Measurements from ENCODE around the gene XAF1.
A peak's percentile ranks its signal among the peaks of the same experiment; 100 is the strongest.

XAF1 gene, protein sequence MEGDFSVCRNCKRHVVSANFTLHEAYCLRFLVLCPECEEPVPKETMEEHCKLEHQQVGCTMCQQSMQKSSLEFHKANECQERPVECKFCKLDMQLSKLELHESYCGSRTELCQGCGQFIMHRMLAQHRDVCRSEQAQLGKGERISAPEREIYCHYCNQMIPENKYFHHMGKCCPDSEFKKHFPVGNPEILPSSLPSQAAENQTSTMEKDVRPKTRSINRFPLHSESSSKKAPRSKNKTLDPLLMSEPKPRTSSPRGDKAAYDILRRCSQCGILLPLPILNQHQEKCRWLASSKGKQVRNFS

DNA sequence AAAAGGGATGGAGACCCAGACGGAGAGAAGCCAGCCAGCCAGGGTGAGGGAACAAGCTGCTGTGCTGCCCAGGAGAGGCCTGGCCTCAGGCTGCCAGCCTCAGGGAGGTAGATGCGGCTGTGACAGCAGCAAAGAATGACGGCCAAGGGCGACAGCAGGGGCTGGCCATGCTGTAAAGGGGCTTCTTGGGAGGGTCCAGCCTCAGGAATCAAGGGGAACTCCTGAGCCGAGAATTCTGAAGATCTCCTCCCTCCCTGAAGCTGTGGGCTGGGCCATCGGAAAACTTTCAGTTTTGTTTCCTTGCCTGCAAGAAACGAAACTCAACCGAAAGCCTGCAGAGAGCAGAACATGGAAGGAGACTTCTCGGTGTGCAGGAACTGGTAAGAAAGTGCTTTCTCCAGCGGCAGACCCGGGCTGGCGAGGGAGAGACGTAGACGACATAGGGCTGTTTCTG, at the start of gene XAF1:
XAF1 (plus strand) TSS at position 316 of the 454 bp plus-strand sequence; CDS start at position 349, 33 bp downstream.
- no peaks in the 10 kb centered on the region for H3K9me3 ChIP-seq (ENCODE audit: control insufficient read depth, insufficient read depth, low read length)
- peaks cover 8% of the 10 kb centered on the region for H3K4me1 ChIP-seq (ENCODE audit: control insufficient read depth, insufficient read depth, low read length)
- H3K36me3 ChIP-seq (ENCODE audit: control insufficient read depth, insufficient read depth, low read length), result no peaks in the 10 kb centered on the region
- no peaks in the 10 kb centered on the region for H3K27me3 ChIP-seq (ENCODE audit: control insufficient read depth, insufficient read depth, low read length)
- no peak within 1 kb of the TSS for H3K9ac ChIP-seq (ENCODE audit: low read depth, low read length)
- H3K4me3 ChIP-seq (ENCODE audit: low read depth, low read length), result no peak within 1 kb of the TSS

DNA sequence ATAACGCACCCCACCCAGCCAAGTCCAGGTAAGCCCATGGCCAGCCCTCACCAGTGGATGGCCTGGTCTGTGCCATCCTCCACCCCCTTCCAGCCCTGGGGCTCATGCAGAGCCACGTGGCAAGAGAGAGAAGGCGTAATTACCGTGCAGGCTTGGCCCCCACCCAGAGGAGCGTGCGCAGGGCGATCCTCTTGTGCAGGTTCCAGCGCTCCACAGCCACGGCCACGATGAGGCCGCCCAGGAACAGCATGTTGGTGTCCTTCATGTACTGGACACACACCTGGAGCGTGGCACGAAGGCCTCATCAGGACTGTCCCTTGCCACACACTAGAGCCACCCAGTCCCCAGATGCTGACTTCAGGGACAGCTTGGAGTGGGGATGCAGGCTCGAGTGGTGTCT, 49.3 kb upstream of the XAF1 start:
- Histone ChIP-seq H3K36me3 (ENCODE audit: control insufficient read depth, insufficient read depth, low read length) (no peaks in the 10 kb centered on the region), H3K9me3 (ENCODE audit: control insufficient read depth, insufficient read depth, low read length) (no peaks in the 10 kb centered on the region), H3K9ac (ENCODE audit: low read depth, low read length) (no peak overlapping the region), H3K27me3 (ENCODE audit: control insufficient read depth, insufficient read depth, low read length) (peaks cover under 1% of the 10 kb centered on the region), H3K4me1 (ENCODE audit: control insufficient read depth, insufficient read depth, low read length) (no peaks in the 10 kb centered on the region), H3K4me3 (ENCODE audit: low read depth, low read length) (no peak overlapping the region)

DNA sequence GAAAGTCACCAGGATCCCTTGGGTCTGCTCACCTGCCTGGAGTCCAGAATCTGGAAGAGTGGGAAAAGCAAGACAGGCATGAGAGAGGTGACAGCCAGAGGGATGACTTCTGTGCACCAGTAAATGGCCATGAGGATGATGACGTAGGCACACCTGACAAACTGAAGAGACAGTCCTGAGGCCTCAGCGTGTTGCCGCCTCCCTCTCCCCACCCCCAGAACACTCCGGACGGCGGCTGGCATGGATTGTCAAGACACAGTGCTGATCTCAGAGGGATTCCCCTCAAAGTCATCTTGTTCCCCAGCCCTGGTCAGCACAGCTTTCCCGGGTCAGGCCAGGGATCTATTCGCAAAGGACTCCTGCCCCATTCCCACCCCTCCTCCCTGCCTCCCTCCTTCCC, 48.9 kb upstream of the XAF1 start:
- no peaks in the 10 kb centered on the region for H3K36me3 ChIP-seq (ENCODE audit: control insufficient read depth, insufficient read depth, low read length)
- H3K4me3 ChIP-seq (ENCODE audit: low read depth, low read length), result no peak overlapping the region
- no peak overlapping the region for H3K9ac ChIP-seq (ENCODE audit: low read depth, low read length)
- H3K27me3 ChIP-seq (ENCODE audit: control insufficient read depth, insufficient read depth, low read length), result peaks cover 5% of the 10 kb centered on the region
- H3K4me1 ChIP-seq (ENCODE audit: control insufficient read depth, insufficient read depth, low read length), result peaks cover 2% of the 10 kb centered on the region
- H3K9me3 ChIP-seq (ENCODE audit: control insufficient read depth, insufficient read depth, low read length), result no peaks in the 10 kb centered on the region

DNA sequence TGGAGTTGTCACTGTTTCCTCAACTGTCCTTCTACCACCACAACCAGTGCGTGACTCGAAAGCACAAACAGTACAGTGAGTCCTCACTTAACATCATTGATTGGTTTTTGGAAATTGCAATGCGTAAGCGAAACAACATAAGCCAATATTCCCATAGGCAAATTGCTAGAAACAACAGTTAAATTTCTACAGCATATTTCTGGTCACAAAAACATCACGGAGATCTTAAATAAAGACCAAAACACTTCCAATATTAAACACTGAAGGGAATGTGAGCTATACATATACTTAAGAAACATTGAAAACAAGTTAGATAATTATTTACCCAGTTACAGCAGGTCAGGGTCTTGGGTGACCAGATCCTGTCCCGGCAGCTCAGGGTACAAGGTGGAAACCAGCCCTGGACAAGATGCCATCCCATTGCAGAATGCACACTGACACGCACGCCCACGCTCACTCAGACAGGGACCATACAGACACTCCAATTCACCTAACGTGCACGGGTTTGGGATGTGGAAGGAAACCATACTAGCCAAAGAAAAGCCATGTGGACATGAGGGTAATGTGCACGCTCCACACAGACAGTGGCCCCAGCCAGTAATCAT, 47.4 kb upstream of the XAF1 start:
- Histone ChIP-seq H3K9me3 (ENCODE audit: control insufficient read depth, insufficient read depth, low read length) (no peaks in the 10 kb centered on the region), H3K9ac (ENCODE audit: low read depth, low read length) (no peak overlapping the region), H3K4me3 (ENCODE audit: low read depth, low read length) (no peak overlapping the region), H3K27me3 (ENCODE audit: control insufficient read depth, insufficient read depth, low read length) (peaks cover 16% of the 10 kb centered on the region), H3K4me1 (ENCODE audit: control insufficient read depth, insufficient read depth, low read length) (peaks cover 6% of the 10 kb centered on the region), H3K36me3 (ENCODE audit: control insufficient read depth, insufficient read depth, low read length) (no peaks in the 10 kb centered on the region)

DNA sequence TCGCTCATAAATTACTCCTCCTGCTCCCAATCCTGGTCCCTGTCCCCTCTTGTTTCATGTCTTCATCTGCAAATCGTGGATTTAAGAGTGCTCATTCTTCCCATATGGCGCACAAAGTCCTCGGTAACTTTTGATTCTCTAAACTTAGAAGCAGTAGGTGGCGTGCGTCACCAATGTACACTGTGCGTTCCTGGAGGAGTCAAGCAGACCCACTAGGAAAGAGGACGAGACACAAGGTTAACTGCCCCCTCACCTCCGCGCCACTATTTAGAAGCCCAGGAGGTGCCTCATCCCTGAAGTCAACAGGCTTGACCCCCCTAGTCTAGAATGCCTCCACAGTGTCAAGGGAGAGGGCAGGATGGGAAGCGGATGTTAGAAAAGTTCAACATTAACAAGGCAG, 45.5 kb upstream of the XAF1 start:
- Histone ChIP-seq H3K36me3 (ENCODE audit: control insufficient read depth, insufficient read depth, low read length) (no peaks in the 10 kb centered on the region), H3K9me3 (ENCODE audit: control insufficient read depth, insufficient read depth, low read length) (no peaks in the 10 kb centered on the region), H3K4me1 (ENCODE audit: control insufficient read depth, insufficient read depth, low read length) (peaks cover 6% of the 10 kb centered on the region), H3K27me3 (ENCODE audit: control insufficient read depth, insufficient read depth, low read length) (peaks cover 26% of the 10 kb centered on the region), H3K4me3 (ENCODE audit: low read depth, low read length) (no peak overlapping the region), H3K9ac (ENCODE audit: low read depth, low read length) (no peak overlapping the region)

DNA sequence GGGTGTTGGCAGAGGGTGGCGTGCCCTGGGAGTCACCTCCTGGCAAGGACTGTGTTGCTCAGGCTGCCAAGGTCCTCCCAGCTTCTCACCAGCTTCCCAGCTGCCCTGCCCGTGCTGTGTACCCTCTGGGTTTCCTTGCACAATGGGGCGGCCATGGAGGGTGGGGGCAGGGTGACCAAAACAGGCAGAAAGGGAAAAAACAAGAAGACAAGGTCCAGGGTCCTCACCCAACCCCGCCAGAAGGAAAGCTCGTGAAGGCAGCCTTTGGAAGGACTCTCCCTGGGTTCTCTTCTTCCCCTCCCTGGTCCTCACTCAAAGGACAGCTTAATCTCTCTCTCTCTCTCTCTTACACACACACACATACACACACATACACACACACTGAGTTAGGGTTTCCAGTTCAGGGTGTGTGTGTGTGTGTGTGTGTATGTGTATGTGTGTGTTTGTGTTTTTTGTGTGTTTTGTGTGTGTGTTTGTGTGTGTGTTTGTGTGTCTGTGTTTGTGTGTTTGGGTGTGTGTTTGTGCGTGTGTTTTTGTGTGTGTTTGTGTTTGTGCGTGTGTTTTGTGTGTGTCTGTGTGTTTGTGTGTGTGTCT, 44.7 kb upstream of the XAF1 start:
- peaks cover 26% of the 10 kb centered on the region for H3K27me3 ChIP-seq (ENCODE audit: control insufficient read depth, insufficient read depth, low read length)
- H3K9ac ChIP-seq (ENCODE audit: low read depth, low read length), result no peak overlapping the region
- H3K9me3 ChIP-seq (ENCODE audit: control insufficient read depth, insufficient read depth, low read length), result no peaks in the 10 kb centered on the region
- H3K4me1 ChIP-seq (ENCODE audit: control insufficient read depth, insufficient read depth, low read length), result peaks cover 6% of the 10 kb centered on the region
- H3K4me3 ChIP-seq (ENCODE audit: low read depth, low read length), result no peak overlapping the region
- no peaks in the 10 kb centered on the region for H3K36me3 ChIP-seq (ENCODE audit: control insufficient read depth, insufficient read depth, low read length)

DNA sequence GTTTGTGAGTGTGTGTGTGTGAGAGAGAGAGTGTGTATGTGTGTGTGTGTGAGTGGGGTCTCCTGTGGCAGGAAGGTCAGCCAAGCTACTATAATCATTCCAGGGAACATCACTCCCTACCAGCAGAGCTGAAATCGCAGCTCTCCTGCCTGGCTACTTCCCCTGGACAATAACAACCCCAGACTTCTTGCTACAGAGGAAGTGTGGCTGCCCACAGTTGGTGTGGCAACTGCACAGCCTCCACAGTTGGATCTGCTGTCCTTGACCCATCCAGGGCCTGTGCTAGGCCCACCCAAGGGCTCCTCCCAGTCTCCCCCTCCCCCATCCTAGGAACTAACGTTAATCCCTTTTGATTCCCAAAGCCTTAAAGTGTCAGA, 44.2 kb upstream of the XAF1 start:
- no peak overlapping the region for H3K4me3 ChIP-seq (ENCODE audit: low read depth, low read length)
- H3K27me3 ChIP-seq (ENCODE audit: control insufficient read depth, insufficient read depth, low read length), result peaks cover 26% of the 10 kb centered on the region
- H3K4me1 ChIP-seq (ENCODE audit: control insufficient read depth, insufficient read depth, low read length), result peaks cover 6% of the 10 kb centered on the region
- H3K9me3 ChIP-seq (ENCODE audit: control insufficient read depth, insufficient read depth, low read length), result no peaks in the 10 kb centered on the region
- no peak overlapping the region for H3K9ac ChIP-seq (ENCODE audit: low read depth, low read length)
- no peaks in the 10 kb centered on the region for H3K36me3 ChIP-seq (ENCODE audit: control insufficient read depth, insufficient read depth, low read length)

DNA sequence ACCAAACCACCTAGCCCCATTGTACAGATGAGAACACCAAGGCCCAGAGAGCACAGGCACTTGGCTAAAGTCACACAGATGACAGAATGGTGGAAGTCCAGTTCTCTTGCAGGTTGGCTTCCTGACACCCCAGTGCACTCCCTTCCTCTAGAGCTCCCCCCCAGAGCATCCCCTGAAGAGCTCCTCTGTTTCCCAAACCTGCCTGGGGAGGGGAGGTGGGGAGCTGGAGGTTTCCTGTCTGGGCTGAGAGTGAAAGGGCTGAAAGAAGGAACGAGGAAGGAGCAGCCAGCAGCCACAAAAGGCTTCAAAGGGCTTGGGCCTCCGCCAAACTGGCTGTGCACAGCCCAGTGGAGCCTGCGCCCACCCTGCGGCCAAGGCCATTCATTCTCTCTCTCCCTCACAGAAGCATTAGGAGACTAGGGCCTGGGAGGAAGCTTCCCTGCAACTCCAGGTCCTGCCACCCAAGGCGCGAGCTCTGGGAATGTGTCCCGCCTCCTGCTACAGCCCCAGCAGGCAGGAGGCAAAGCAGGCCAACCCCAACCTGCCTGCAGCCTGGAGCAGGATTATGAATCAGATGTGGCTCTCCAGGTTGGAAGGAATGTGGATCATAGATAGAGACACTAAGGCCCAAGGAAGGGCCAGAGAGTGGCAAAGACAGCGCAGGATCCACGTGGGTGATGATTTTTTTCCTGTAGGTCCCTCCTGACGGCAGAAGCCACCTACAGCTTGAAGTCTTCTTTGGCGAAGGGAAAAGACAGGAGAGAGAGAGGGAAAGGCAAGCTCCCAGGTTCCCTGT, 43.6 kb upstream of the XAF1 start:
- Histone ChIP-seq H3K4me3 (ENCODE audit: low read depth, low read length) (peak overlapping the region; percentile 71), H3K36me3 (ENCODE audit: control insufficient read depth, insufficient read depth, low read length) (no peaks in the 10 kb centered on the region), H3K27me3 (ENCODE audit: control insufficient read depth, insufficient read depth, low read length) (peaks cover 26% of the 10 kb centered on the region)

DNA sequence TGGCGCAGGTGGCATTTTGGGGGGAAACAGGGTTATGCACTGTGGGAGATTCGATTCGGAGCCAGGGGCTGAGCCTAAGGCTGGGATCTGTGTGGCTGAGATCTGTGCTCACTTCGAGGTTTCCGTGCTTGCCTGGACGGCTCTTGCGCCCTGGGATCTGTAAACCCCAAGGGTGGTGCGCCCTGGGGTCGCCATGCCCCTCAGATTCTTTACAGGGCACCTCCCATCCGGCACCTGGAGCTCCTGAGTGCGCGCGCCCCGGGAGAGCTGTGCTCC, 43.1 kb upstream of the XAF1 start:
- Histone ChIP-seq H3K4me3 (ENCODE audit: low read depth, low read length) (peak overlapping the region; percentile 71), H3K9ac (ENCODE audit: low read depth, low read length) (peak overlapping the region; percentile 70), H3K36me3 (ENCODE audit: control insufficient read depth, insufficient read depth, low read length) (no peaks in the 10 kb centered on the region), H3K27me3 (ENCODE audit: control insufficient read depth, insufficient read depth, low read length) (peaks cover 26% of the 10 kb centered on the region), H3K9me3 (ENCODE audit: control insufficient read depth, insufficient read depth, low read length) (no peaks in the 10 kb centered on the region), H3K4me1 (ENCODE audit: control insufficient read depth, insufficient read depth, low read length) (peaks cover 6% of the 10 kb centered on the region)

More for the DNA sequence above, 43.6 kb upstream of the XAF1 start:
- H3K9ac ChIP-seq (ENCODE audit: low read depth, low read length), result peak overlapping the region; percentile 70
- H3K9me3 ChIP-seq (ENCODE audit: control insufficient read depth, insufficient read depth, low read length), result no peaks in the 10 kb centered on the region
- H3K4me1 ChIP-seq (ENCODE audit: control insufficient read depth, insufficient read depth, low read length), result peaks cover 6% of the 10 kb centered on the region

DNA sequence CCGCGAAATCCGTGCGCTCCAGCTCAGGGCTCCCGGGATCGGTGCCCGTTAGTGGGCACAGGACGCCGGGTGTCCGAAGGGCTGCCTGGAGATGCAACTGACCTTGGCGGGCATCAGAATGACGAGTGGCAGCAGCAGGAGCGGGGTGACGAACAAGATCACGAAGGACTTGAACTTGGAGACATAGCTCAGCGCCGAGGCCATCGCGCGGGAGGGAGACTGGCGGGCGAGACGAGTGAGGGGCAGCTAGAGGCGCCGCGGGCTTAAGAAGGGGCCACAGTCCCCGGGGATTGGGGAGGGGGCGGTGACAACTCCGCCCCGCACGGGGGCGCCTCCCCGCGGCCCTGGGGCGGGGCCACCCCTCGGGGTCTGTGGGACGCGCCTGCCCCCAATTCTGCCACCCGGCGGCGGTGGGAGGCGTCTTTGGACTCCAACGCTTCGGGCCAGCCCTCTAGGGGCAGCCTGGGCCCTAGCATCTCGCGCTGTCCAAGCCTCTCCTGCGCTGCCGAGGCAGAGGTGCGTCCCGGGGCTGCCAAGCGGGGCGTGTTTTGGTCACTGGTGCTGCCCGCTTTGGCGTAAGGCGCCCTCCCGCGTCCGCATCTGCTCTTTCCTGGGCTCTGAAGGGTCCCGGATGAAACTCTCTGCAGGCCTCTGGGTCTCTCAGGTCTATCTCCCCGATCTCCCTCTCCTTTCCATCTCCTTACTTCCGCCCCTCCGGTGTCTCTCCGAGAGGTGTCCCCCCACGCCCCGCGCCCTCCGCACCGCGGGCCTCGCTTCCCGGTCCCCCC, 42.5 kb upstream of the XAF1 start, which contains the start of gene SLC13A5:
SLC13A5 (minus strand) TSS at position 240 of the 788 bp plus-strand sequence; CDS start at position 204, 36 bp downstream.
- Histone ChIP-seq H3K27me3 (ENCODE audit: control insufficient read depth, insufficient read depth, low read length) (peaks cover 26% of the 10 kb centered on the region), H3K36me3 (ENCODE audit: control insufficient read depth, insufficient read depth, low read length) (no peaks in the 10 kb centered on the region), H3K4me3 (ENCODE audit: low read depth, low read length) (peak within 1 kb of the TSS; percentile 71), H3K9me3 (ENCODE audit: control insufficient read depth, insufficient read depth, low read length) (no peaks in the 10 kb centered on the region), H3K9ac (ENCODE audit: low read depth, low read length) (peak within 1 kb of the TSS; percentile 70), H3K4me1 (ENCODE audit: control insufficient read depth, insufficient read depth, low read length) (peaks cover 6% of the 10 kb centered on the region)

DNA sequence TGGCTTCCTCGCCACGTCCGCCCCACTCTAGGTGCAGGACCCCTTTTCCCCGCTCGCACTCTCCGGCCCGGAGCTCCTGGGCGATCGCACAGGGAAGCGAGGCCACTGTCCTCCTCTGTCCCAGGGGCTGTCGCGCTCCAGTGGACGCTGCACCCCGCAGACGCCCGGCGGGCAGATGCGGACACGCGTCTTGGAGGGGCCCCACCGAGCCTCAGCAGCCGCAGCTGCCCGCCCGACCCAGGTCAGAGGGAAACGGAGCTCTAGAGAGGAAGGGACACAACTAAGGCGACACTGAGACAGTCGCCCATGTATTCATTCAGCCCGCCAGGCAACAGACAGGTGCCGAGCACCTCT, 42.0 kb upstream of the XAF1 start:
- no peaks in the 10 kb centered on the region for H3K36me3 ChIP-seq (ENCODE audit: control insufficient read depth, insufficient read depth, low read length)
- peak overlapping the region; percentile 71 for H3K4me3 ChIP-seq (ENCODE audit: low read depth, low read length)
- H3K9me3 ChIP-seq (ENCODE audit: control insufficient read depth, insufficient read depth, low read length), result no peaks in the 10 kb centered on the region
- H3K27me3 ChIP-seq (ENCODE audit: control insufficient read depth, insufficient read depth, low read length), result peaks cover 26% of the 10 kb centered on the region
- H3K9ac ChIP-seq (ENCODE audit: low read depth, low read length), result peak overlapping the region; percentile 37
- peaks cover 6% of the 10 kb centered on the region for H3K4me1 ChIP-seq (ENCODE audit: control insufficient read depth, insufficient read depth, low read length)
